Psoas muscle (tissue), 8 donors: ENCODE measurements around the gene KCNMA1. TPM values are rescaled to one million over a fixed set of nuclear protein-coding genes. Genes with fewer than 3 reads are reported as not detected.

Experiments used
- ATAC-seq, 4 donors: fragments of 200-7000 bp; cut with Tn5 transposase; one replicate each; pipeline ENCODE4 v1.9.1; 2020; ENCODE audit warnings: moderate library complexity in 3 of 4, mild to moderate bottlenecking in 2 of 4
- DNase-seq, 2 donors: peaks; one replicate each; pipeline ENCODE4 v3.0.0-alpha.2; 2020
- H3K27ac ChIP-seq: fragments of 200-600 bp; one replicate; pipeline ENCODE4 v1.8.0; 2022
- H3K27me3 ChIP-seq, 3 donors: fragments of 200-600 bp in 1 of 3; one replicate each; pipeline versions ENCODE4 v1.6.1 to v1.8.0; 2013 to 2022; ENCODE audit warnings: low read length in 2 of 3, mild to moderate bottlenecking in 2 of 3, moderate library complexity in 1 of 3; ENCODE audit not compliant: insufficient read depth in 3 of 3
- H3K36me3 ChIP-seq, 2 donors: fragments of 200-600 bp in 1 of 2; one replicate each; pipeline versions ENCODE4 v1.6.1 to v1.8.0; 2013 to 2022; ENCODE audit warnings: low read depth in 1 of 2, mild to moderate bottlenecking in 1 of 2, moderate library complexity in 1 of 2; ENCODE audit not compliant: insufficient read depth in 1 of 2
- H3K4me1 ChIP-seq: fragments of 200-600 bp; one replicate; pipeline ENCODE4 v1.8.0; 2022
- H3K4me3 ChIP-seq: fragments of 200-600 bp; one replicate; pipeline ENCODE4 v1.8.0; 2022; ENCODE audit warnings: mild to moderate bottlenecking
- H3K9me3 ChIP-seq: fragments of 200-600 bp; one replicate; pipeline ENCODE4 v1.8.0; 2022
- WGBS, 3 donors: extraction: QIAGEN DNeasy Blood & Tissue Kit; methylation state at CpG; one replicate each; pipeline versions ENCODE4 v1.1.6 to v1.1.7; 2013; 5-methylcytosine and 5-hydroxymethylcytosine counted together
- intact Hi-C, 2 donors: fragments of 100-400 bp; cut with DNase I; formaldehyde crosslinking; loops; one replicate each; pipeline versions ENCODE4 v1.11.0 to v1.14.2; 2022
- polyA plus RNA-seq, 3 donors: library from polyadenylated mRNA; stranded (reverse); fragments of 200-250 nt; gene quantifications; one replicate each; pipeline ENCODE4 v1.2.3, GENCODE V29; 2013
- total RNA-seq, 4 donors: library from RNA; stranded (reverse); fragmentation: NEBNext Ultra II Directional in 2 of 4; extraction: Animal tissue kit (Norgen Biotek cat#: 25700) in 2 of 4; gene quantifications; one replicate each; pipeline versions ENCODE4 v1.2.1 to v1.2.4, GENCODE V29; 2021 to 2023
- TF ChIP-seq, protein P1 (sequence below): fragments of 200-600 bp; IDR thresholded peaks from one replicate; pipeline ENCODE4 v1.8.0; 2022; ENCODE audit warnings: antibody characterized with exemption
- donor health status: healthy with polysubstance abuse.
- donor health status: DM: no; HTN: no; CAD: no; lungs with moderate emphysema.
- donor health status: Bipolar disorder and iron deficiency.
- donor health status: healthy.
- donor health status: DM: yes; HTN: yes; CAD: no.
- donor health status: DM: no; HTN: no; CAD: no.
- donor health status: DM: no; HTN: no; CAD: no.
- donor health status: DM: yes; HTN: yes; CAD: no.

KCNMA1 gene
- total and polyA plus RNA-seq, 7 donors = 7.9 to 53.0 (median 41.9) TPM

DNA sequence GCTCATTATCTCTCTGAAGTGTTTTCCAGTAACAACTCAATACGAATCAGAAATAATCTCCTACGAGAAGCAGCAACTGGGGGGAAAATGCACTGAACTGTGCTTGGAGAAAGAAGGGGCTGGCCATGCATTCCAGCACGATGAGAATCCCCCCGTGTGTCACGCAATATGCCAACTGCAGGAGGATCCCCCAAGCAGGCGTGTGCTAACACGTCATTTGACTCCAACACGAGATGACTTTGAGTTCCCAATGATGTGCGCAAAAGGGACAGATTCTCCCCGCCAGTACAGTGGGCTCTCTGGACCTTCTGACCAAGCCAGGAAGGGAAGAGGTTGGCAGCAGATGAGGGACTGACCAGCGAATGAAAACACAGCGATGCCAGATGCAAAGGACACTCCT lies 105.5 kb downstream of the KCNMA1 start:
- 46 to 65% (median 47%) methylated on average over 12 of the region's 12 CpGs for WGBS, 3 donors
- TF ChIP-seq, protein P1, sequence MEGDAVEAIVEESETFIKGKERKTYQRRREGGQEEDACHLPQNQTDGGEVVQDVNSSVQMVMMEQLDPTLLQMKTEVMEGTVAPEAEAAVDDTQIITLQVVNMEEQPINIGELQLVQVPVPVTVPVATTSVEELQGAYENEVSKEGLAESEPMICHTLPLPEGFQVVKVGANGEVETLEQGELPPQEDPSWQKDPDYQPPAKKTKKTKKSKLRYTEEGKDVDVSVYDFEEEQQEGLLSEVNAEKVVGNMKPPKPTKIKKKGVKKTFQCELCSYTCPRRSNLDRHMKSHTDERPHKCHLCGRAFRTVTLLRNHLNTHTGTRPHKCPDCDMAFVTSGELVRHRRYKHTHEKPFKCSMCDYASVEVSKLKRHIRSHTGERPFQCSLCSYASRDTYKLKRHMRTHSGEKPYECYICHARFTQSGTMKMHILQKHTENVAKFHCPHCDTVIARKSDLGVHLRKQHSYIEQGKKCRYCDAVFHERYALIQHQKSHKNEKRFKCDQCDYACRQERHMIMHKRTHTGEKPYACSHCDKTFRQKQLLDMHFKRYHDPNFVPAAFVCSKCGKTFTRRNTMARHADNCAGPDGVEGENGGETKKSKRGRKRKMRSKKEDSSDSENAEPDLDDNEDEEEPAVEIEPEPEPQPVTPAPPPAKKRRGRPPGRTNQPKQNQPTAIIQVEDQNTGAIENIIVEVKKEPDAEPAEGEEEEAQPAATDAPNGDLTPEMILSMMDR = no peak
- no peaks in the 10 kb centered on the region for H3K27me3 ChIP-seq
- ATAC-seq = peak in 3 of 4 donors; percentile 22 to 47 (median 31)
- peak overlapping the region; percentile 75 for H3K27ac ChIP-seq
- H3K9me3 ChIP-seq = no peaks in the 10 kb centered on the region
- intact Hi-C loops = no loop called here
- H3K4me3 ChIP-seq = no peak overlapping the region
- no peaks in the 10 kb centered on the region for H3K36me3 ChIP-seq
- H3K4me1 ChIP-seq = peaks cover 54% of the 10 kb centered on the region
- no peak for DNase-seq

DNA sequence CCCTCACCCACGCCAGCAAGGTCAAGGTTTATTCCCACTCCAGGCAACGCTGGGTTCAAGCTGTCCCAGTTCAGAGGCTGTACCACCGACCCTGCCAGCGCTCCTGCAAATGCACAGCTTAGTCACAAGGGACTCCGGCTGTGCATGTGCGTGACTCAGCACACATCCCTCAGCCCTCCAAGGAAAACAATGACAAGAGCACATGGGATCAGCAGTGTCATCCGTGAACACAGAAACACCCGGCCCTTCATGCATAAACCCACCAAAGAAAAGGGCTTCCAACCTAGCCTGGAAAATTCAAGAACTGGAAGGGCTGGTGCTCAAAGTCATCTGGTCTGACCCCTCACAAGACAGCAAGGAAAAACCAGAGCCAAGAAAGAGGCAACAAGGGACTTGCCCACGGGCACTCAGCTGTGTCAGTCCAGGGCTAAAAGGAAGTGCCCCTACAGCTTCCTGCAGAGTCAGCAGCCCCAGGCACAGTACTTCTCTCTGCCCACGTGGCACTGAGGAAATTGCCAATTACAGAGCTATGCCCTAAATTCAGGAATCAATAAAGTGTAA lies 106.1 kb downstream of the KCNMA1 start:
- Histone ChIP-seq H3K9me3 (no peaks in the 10 kb centered on the region), H3K27me3 (no peaks in the 10 kb centered on the region), H3K27ac (peak overlapping the region; percentile 75), H3K4me1 (peaks cover 59% of the 10 kb centered on the region), H3K36me3 (no peaks in the 10 kb centered on the region), H3K4me3 (no peak overlapping the region)
- peak; percentile 52 to 84 for DNase-seq
- intact Hi-C loops = no loop called here
- WGBS, 3 donors = 16 to 29% (median 17%) methylated on average over 10 of the region's 10 CpGs
- TF ChIP-seq, protein P1 = no peak
- peak; percentile 83 to 86 (median 84) for ATAC-seq

DNA sequence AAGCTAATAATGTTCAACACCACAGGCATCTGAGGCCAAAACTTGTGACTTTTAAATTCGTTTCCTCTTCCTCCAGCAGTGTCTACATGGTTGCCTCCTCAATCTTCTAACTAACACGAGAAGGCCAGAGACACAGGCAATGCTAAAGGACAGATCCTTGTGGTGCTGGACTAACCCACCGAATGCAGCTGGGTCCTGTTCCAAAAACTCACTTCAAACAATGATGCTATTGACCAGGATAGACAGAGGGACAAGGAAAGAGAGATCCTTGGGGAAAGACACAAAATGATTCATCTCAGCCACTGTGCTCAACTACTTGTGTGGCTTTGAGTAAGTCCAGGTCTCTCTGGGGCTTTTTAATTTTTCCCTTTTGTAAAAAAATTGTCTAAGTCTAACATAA lies 107.6 kb downstream of the KCNMA1 start:
- peak overlapping the region; percentile 75 for H3K27ac ChIP-seq
- TF ChIP-seq, protein P1 = no peak
- H3K4me3 ChIP-seq = no peak overlapping the region
- H3K36me3 ChIP-seq = no peaks in the 10 kb centered on the region
- H3K27me3 ChIP-seq = no peaks in the 10 kb centered on the region
- 64 to 75% (median 68%) methylated on average over 3 of the region's 3 CpGs for WGBS, 3 donors
- peaks cover 64% of the 10 kb centered on the region for H3K4me1 ChIP-seq
- DNase-seq (no peak), ATAC-seq (no peak)
- intact Hi-C loops = no loop called here
- H3K9me3 ChIP-seq = no peaks in the 10 kb centered on the region

DNA sequence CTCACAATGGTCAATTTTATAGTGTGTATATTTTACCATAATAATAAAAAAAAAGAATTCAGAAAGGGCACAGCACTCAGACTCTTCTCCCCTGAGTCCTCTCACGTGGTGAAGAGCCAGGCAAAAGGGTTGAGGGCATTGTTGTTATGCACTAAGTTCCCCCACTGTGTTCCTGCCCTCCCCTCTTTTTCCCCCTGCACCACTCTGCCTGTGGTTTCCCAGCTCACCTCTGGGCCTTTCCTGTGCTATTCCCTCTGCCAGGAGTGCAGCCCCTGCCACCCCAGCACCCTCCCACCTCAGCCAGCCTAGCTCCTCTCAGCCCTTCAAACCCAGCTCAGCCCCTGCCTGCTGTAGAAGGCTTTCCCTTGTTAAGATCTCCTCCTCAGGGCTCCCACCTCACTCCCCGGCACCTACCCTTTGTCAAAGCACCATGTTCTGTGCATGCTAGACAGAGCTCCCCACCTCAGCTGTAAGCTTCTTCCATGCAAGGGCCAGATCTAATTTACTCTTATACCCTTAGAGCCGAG lies 108.5 kb downstream of the KCNMA1 start:
- intact Hi-C loops = no loop called here
- 85 to 90% (median 90%) methylated on average over 3 of the region's 3 CpGs for WGBS, 3 donors

More for the DNA sequence above, 108.5 kb downstream of the KCNMA1 start:
- H3K27ac ChIP-seq = no peak overlapping the region
- no peak for DNase-seq
- no peaks in the 10 kb centered on the region for H3K9me3 ChIP-seq
- ATAC-seq = no peak
- no peaks in the 10 kb centered on the region for H3K27me3 ChIP-seq
- no peak overlapping the region for H3K4me3 ChIP-seq
- TF ChIP-seq, protein P1 = no peak
- no peaks in the 10 kb centered on the region for H3K36me3 ChIP-seq
- peaks cover 71% of the 10 kb centered on the region for H3K4me1 ChIP-seq
